NB4 (cell line): Measurements from ENCODE around the gene PANK4.

ENCODE experiments used
- DNase-seq: peaks from one replicate; pipeline ENCODE4 v3.0.0; 2010; ENCODE audit warnings: low read depth
- H3K4me3 ChIP-seq: one replicate; pipeline ENCODE4 v1.5.1; 2011; ENCODE audit warnings: mild to moderate bottlenecking, low read depth, low read length, moderate library complexity
- CTCF ChIP-seq: IDR thresholded peaks from one replicate; pipeline ENCODE4 v1.5.1; 2012; ENCODE audit warnings: low read depth, low read length
- MAX ChIP-seq: IDR thresholded peaks from 2 replicates; pipeline ENCODE4 v1.6.1; 2011; ENCODE audit warnings: low read depth, low read length
- MYC ChIP-seq: IDR thresholded peaks from 2 replicates; pipeline ENCODE4 v1.6.1; 2011; ENCODE audit warnings: low read depth, low read length
- POLR2A ChIP-seq: IDR thresholded peaks from 2 replicates; pipeline ENCODE4 v1.6.1; 2011; ENCODE audit warnings: mild to moderate bottlenecking; ENCODE audit not compliant: insufficient read length; ENCODE audit errors: extremely low read depth

PANK4 gene

GRCh38 chr1:2505461-2505994, 20.9 kb downstream of the PANK4 start:
- no peak for DNase-seq
- TF ChIP-seq MYC = no peak
- no peak for TF ChIP-seq MAX
- no peak for TF ChIP-seq CTCF
- no peak for TF ChIP-seq POLR2A
- no peak overlapping the region for H3K4me3 ChIP-seq

GRCh38 chr1:2504949-2505272, 21.5 kb downstream of the PANK4 start:
- TF ChIP-seq MYC = no peak
- TF ChIP-seq CTCF = no peak
- no peak for TF ChIP-seq MAX
- TF ChIP-seq POLR2A = no peak
- no peak for DNase-seq
- H3K4me3 ChIP-seq = no peak overlapping the region

GRCh38 chr1:2504225-2504948, 22.0 kb downstream of the PANK4 start:
- DNase-seq = no peak
- TF ChIP-seq MAX (no peak), MYC (no peak), CTCF (no peak), POLR2A (no peak)
- H3K4me3 ChIP-seq = no peak overlapping the region

- TF ChIP-seq MYC (no peak), MAX (no peak), POLR2A (no peak), CTCF (no peak)
Measured at GRCh38 chr1:2503554-2504224, 22.7 kb downstream of the PANK4 start.

GRCh38 chr1:2502661-2503553, 23.5 kb downstream of the PANK4 start:
- TF ChIP-seq CTCF (no peak), MYC (no peak), MAX (no peak), POLR2A (no peak)
- DNase-seq = no peak
- no peak overlapping the region for H3K4me3 ChIP-seq

More at GRCh38 chr1:2503554-2504224, 22.7 kb downstream of the PANK4 start:
- no peak for DNase-seq
- H3K4me3 ChIP-seq = no peak overlapping the region
